ENCODE results near the gene MAP4K2.

The MAP4K2 gene

DNA sequence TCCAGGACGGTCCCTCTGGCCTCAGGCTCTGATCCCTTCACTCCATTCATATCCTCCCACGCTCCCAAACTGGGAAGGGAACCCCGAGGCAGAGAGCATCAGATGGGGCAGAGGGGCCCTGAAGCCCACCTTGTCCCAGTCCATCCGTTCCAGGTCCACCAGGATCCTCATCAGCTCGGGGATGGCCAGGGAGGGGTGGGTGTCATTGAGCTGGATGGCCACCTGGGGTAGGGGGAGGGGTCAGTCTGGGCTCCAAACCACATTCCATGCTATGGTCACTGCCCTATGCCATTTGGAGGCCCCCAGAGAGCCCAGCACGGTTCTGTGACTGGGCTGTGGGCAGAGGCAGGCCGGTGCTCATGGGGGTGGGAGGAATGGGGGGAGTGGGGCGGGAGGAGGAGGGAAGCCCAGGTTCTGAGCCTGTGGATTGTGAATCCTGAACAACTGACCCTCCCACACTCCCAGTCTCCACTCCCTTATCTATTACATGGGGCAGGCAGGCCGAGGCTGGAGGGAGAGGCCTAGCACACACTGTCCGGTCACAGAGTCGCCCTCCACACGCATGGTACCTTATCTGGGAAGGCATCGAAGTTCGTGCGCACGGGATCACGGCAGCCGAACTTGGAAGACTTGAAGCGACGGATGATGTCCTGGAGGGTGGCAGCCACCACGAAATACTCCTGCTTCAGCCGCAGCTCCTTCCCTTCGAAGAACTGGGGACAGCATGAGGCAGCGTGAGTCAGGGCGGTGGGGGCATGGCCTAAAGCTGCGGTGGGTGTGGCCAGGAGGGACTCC, 48.7 kb downstream of the MAP4K2 start:
- DNase-seq (ENCODE audit: low read depth in 2 of 2): no peak

DNA sequence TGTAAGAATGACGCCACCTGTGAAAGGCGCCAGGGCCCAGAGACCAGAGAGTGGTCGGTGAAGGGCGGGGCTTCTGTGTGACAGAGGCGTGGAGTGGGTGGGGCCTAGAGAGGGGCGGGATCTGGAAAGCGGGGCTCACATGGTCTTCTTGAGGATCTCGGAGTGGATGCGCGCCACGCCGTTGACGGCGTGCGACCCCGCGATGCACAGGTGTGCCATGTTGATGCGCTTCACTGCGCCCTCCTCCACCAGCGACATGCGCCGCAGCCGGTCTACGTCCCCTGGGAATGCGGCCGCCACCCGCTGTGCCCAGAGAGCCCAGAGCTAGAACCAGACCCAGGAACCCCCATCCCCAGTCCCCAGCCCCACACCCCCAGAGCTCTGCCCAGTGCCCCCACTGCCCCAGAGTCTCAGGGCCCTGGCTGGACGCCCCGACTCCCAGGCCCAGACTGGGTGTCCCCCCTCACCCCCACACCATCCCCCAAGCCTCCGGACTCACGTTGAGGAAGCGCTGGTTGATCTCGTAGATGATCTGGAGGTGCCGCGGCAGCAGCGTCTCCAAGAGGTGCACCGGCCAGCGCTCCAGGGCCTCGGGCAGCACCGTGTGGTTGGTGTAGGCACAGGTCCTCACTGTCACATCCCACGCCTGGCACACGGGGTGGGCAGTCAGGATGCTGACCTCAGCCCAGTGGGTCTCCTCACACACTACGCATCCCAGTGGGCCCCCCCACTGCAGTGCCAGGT, 49.5 kb downstream of the MAP4K2 start:
- no peak for DNase-seq (ENCODE audit: low read depth in 2 of 2)

DNA sequence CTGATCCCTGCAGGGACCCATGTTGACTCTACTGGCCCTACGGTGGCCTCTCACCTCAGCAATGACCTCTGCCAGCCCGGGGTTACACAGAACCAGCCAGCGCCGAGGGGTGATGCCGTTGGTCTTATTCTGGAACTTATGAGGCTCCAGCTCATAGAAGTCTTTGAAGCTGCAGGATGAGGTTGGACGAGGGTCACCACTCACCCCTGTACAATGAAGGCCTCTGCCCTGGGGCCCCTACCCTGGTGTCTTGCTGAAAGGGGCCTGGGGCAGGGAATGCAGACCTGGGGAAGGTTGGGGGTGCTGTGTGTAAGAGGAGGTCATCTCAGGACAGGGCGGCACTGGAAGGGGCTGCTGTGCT, 50.0 kb downstream of the MAP4K2 start:
- DNase-seq (ENCODE audit: low read depth in 2 of 2): no peak

DNA sequence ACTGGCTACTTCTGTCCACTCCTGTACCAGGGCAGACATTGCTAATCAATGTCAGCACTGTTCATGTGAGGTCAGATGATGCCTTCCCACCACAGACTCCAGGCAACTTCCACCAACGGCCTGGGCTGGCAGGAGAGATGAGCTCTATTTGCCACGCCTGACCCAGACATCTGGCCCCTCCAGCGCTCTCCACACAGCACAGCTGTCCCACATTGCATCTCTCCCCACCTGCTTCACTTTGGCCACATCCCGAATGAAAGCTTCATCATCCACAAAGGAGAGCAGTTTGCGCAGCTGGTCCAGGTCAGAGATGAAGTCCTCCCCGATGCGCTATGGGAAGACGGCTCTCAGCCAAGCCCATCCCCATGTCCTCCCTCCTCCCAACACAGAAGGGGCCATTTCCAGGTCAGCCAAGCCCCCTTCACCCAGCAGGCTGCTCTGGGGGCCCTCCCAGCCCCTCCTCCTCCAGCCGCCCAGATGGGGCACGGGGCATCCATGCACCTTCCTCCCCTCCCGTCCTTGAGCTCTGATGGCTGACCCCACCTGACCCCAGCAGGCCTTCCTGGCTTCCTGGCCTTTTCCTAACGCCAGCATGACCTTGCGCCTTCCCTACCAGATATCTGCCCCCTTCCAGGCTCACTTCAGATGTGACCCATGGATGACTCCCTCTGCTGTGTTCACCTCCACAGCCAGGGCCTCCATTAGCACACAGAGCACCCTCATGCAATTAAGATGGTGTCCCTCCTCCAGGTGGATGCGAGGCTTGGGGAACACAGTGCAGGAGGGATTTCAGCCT, 50.6 kb downstream of the MAP4K2 start:
- no peak for DNase-seq (ENCODE audit: low read depth in 2 of 2)

DNA sequence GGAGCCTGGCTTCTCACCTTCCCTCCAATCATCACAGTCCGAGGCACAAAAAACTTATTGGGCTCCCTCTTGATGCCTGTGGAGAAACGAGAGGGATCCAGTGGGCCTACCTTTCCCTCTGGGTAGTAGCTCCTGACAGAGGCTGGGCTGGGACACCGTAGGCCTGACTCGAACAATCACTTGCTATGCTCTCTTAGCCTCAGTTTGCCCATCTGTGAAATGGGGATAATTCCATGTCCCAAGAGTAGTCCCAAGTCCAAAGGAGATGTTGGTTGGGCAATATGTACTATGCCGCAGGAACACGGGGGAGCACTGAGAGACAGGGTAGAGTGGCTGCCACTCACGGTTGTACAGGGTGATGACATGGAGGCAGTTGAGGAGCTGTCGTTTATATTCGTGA, 51.4 kb downstream of the MAP4K2 start:
- DNase-seq (ENCODE audit: low read depth in 2 of 2): no peak

DNA sequence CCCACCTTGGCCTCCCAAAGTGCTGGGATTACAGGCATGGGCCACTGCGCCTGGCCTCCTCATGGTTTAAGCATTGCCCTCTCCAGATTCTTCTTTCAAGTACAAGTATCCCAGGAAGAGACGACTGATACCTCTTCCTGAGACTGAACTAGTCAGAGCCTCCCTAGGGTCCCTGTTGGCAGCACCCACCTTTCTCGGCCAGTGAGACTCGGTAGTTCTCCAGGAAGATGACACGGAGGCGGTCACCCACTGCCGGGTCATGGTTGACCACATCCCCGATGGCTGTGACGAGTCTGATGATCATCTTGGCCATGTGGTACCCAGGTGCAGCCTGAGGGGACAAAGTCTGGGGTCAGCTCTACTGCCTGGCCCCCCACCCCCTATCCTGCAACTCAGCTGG, 51.9 kb downstream of the MAP4K2 start:
- DNase-seq (ENCODE audit: low read depth in 2 of 2): no peak

DNA sequence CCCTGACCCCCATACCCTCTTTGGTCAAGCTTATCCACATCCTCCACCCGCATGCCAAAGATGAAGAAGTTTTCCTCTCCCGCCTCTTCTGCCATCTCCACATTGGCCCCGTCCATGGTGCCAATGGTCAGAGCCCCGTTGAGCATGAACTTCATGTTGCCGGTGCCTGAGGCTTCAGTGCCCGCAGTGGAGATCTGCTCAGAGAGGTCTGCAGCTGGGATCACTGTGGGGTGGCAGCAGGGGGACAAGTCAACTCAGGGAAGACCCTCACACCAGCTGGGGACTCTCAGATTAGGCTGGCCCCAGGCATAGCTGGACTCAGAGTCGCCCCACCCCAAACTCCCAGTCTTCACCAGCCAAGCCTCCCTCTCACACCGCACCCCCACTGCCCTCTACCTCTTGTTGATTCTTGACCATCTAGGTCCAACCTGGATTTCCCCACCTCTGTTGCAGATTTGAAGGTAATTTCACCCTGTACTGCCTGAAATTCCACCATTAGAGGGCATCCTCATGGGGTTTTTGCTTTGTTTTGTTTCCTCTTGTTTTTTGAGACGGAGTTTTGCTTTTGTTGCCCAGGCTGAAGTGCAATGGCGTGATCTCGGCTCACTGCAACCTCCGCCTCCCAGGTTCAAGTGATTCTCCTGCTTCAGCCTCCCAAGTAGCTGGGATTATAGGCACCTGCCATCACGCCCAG, 52.5 kb downstream of the MAP4K2 start:
- DNase-seq (ENCODE audit: low read depth in 2 of 2): no peak

DNA sequence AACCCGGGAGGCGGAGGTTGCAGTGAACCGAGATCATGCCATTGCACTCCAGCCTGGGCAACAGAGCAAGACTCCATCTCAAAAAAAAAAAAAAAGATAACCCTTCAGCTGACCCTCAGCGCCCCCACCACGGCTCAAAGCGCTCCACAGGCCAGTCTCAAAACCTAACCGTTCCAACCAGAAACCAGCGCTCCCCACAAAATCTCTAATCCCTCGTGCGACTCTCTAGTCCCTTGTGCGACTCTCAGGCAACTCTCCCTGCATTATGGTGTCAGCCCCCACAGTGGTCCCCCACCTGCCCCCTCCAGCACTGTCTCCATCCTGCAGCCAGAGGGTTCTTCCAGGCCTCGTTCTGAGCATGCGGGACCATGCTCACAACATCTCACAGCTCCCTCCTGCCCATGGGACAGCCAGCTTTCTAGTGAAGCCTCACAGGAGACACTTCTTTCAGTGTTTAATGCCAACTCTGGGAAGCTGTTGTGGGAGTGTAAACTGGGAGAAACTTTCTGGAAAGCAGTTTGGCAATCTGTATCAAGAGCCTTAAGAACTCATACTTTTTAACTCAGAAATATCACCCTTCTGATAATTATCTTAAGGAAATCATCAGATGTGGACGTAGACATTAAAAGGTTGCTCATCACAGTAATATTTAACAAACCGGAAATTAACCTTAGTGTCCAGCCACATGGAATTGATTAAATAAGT, 54.9 kb downstream of the MAP4K2 start:
- no peak for DNase-seq (ENCODE audit: low read depth in 2 of 2)

DNA sequence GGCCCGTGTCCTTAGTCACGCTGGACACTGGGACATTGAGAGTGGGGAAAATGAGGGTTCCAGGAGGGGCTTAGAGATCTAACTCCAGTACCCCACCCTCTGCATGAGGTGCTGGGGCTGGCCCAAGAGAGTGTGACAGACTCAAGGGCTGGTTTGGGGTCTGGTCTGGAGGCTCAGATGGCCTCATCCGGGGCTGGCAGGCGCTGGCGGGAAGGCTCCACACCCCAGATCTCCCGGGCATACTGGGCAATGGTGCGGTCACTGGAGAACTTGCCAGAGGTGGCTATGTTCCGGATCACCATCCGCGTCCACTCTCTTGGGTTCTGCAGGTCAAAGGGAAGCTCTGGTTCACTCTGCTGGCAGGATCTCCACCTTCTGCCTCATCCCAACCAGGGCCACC, 56.5 kb downstream of the MAP4K2 start:
- no peak for DNase-seq (ENCODE audit: low read depth in 2 of 2)

DNA sequence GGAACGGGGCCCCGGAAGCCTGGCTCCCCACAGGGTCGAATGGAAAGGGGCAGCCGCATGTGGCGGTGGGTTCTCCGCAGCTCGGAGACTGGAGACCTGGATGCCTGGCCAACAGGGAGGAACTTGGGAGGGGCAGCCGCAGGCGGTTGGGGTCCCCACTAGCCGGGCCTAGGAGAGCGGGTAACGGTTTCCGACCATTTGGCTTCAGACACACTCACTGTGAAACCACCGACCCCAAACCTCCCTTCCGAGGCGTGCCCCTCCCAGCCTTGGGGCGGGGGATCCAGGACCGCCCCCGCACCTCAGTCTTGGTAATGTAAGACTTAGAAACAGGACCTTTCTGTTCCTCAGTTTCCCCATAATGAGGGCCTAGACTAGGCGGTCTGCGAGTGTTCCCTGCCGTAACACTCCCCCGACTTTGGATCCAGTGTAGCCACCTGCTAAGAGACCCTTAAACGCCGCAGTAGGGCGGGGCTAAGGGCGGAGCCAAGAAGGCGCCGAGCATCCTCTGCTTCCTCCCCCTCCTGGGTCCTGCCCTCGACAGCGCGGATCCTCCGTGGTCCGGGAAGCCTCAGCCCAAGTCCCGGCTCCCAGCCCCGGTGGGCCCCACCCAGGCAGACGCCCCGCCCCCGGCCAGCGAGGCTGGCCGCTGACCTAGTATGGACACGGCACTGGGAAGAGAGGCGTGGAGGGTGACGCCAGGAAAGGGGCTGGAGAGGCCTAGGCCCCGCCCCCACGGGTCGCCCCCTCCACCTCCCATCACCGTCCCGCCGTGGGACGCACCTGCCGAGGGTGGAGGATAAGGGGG, 57.3 kb downstream of the MAP4K2 start:
- peak; percentile 54 to 62 for DNase-seq (ENCODE audit: low read depth in 2 of 2)

DNA sequence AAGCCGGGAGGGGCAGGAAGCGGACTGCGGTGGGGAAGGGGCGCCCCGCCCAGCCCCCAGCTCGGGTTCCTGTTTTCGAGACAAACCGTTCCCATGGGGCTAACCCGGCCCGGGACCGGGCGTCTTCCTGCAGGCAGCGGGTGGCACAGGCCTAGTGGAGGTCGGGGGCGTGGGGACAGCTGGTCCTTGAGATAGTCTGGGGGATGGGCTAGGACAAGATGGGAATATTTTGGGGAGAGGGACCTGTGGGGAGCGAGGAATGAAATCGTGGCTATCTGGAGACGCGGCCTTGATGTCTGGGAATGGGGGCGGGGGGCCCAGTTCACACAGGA, 57.9 kb downstream of the MAP4K2 start:
- peak; percentile 42 to 44 for DNase-seq (ENCODE audit: low read depth in 2 of 2)

DNA sequence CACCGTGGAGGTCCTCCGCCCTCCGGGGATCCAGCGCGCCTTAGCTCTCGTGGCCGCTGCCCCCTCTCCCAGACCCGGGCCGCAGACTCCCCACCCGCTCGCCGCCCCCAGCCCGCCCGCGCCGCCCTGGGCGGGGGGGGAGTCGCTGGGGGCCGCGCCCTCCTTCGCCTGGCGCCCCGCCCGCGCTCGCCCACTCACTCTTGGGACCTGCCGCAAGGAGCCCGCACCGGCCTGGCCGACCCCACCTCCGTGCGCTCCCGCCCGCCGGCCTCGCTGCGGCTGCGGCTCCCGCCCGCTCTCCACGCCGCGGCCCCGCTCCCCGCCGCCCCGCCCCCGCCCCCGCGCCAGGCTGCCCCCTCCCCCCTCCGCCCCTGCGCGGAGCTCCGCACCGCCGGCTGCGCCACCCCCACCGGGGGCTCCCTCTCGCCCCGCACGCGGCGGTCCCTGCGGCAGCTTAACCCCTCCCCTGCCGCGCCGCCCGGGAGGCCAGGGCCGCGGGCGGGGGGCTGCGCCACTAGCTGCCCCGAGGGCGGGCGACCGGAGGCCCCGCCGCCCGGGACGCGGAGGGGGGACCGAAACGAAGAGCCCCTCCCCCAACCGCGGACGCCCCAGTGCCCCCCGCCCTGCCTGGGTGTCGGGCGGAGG, 58.3 kb downstream of the MAP4K2 start:
- DNase-seq (ENCODE audit: low read depth in 2 of 2): no peak

DNA sequence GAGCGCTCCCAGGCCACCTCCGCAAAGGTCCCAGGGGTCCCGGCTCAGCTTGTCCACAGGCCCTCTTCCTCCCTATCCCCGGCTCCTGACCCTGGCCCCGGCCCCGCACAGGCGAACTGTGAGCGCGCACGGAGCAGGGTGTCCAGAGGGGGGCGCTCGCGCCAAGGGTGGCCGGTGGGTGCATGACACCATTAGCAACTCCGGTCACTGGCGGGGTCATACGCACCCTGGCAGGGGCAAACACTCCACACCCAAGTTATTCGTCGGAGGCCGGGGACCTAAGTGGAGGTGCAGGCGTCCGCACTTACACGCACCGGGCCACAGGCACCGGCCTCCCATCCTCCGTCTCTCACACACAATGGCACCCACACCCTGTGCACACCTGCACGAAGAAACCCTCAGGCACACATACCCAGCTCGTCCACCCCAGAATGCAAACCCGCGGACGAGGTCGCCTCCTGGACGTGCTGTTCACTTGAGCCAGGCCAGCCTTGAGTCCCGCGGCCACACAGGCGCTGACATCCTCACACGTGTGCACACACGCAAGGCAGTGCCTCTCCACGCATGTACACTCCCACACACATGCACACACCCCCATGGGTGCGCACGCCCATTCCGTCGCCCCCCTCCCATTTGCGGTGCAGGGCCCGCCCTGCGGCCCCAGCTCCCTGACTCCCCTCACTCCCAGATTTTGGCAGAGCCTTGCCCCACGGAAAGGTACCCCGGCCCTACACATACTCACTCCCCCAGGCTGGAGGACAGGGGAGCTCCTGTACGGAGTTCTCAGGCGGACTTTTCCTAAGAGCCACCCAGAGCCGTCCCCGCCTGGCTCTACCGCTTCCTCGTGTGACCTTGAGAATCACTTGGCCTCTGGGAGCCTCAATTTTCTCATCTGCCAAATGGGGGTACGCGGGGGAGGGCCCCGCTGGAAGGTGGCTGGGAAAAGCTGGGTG, 59.1 kb downstream of the MAP4K2 start, which contains the start of gene RASGRP2:
Gene RASGRP2 (minus strand): TSS at position 552 of the 953 bp plus-strand sequence. CDS start 1,276 bp downstream, outside the sequence.
- DNase-seq (ENCODE audit: low read depth in 2 of 2): peak; percentile 63 to 67

DNA sequence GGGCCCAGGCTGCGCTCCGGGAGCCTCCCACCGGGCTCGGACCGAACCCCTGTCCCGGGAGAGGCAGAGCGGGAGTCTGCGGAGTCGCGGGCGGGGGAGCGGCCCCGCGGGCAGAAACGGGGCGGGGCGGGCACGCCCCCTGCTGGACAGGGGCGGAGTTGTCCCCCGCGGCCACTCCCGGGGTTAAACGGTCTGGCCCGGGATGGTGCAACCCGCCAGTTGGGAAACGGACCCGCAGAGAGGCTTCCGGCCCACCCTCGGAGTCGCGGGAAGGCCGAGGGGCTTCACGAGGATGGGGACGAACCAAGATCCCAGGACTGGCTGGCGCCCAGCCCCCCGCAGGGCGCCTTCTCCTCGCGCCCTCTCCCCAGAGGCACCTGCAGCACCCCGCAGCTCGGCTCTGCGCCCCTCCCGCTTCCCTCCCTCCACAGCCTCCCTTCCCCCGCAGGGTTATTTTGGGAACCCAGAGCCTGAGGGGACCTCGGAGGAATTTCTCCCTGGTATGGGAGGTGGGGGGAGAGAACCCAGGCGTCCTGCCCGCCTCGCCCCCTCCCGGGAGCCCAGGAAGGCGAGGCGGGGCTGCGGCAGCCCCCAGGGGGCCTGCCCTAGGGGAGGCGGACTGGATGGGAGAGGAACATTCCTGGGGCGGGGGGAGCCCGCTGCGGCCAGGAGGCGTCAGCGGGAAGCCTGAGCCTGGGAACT, 60.0 kb downstream of the MAP4K2 start:
- DNase-seq (ENCODE audit: low read depth in 2 of 2): peak; percentile 46 to 58

DNA sequence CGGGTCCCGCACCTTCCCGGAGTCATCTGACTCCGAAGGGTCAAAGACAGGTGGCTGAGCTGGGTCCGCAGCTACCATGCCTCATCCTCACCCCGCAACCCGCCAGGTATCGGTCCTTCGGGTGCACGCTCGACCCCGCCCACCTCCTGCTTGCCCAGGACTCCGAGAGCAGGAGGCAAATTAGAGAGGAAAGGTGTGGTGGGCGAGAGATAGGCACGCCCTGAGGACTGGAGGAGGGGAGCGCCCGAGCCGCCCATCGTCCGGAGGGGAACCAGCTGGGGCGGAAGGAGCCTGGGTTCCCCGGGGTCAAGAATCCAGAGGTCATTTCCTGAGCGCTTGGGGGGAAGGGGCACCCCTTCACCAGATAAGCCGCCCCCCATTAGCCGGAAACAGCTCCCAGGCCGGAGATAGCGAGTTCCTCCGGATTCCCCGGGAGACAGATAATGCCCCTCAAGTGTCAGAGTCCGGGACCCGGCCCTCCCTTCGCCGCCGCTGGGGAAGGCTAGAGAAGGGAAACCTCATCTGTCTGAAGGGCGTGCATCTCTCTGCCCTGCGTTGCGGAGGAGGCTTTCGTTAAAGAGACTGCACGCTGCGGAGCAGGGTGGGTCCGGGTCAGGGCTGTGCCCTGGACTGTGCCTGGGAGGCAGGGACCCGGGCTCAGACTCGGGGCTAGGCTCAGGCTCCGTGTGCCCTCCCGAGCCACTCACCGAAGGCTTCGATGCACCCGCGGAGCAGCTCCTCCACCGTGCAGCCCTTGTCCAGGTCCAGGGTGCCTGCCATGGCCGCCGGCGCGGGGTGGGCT, 60.7 kb downstream of the MAP4K2 start:
- DNase-seq (ENCODE audit: low read depth in 2 of 2): no peak

DNA sequence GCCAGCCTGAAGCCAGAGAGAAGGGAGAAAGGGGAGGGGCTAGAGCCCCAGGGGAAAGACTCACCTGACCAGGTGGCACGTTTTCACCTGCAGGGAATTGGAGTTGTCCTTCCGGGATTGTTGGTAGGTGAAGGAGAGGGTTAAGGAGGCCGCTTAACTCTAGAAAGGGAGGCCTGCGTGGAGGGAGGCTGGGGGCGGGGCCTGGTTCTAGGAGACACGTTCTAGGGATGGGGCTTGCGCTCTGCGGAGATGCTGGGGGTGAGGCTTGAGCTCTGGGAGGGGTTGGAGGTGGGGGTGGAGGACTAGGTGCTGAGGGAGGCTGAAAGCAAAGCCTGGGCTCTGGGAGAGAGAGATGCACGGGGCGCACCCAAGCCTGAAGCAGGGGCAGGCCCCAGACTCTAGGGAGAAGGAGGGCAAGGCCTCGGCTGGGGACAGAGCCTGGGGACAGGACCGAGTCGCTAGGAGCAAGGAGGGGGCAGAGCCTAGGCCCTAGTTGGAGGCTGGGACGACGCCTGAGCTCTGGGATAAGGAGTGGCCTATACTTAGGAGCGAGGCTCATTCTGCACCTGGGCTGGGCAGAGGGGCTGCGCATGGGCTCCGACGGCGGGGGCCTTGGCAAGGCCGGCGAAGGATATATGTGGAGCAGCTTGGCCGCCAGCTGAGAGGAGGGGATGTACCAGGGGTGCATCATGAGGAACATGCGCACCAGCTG, 61.5 kb downstream of the MAP4K2 start:
- no peak for DNase-seq (ENCODE audit: low read depth in 2 of 2)

DNA sequence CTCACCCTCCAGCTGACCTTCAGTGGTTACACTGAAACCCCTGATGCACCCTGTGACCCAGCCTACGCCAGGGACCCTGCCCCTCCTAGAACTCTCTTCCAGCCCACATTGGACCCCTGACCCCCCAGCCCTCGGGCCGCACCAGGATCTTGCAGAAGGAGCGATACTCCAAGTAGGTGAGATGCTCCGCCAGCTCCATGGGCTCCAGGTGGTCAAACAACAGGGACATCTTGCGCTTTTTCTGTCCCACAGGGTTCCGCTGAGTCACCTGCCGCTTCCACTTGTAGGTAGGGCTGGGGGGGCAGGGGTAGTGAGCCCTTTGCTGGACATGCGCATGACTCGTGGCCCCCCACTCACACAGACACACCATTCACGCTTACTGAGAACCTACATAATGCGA, 63.1 kb downstream of the MAP4K2 start:
- DNase-seq (ENCODE audit: low read depth in 2 of 2): no peak

Data from activated CD8-positive, alpha-beta memory T cell treated with anti-CD3 and anti-CD28 coated beads for 4 hours (primary cell).